Measurements from ENCODE around the gene NOC2L.

Gene NOC2L

GRCh38 chr1:983798-984475 is 24.9 kb upstream of the NOC2L start:
- Histone ChIP-seq H3K4me1 (ENCODE audit: control extremely low read depth in 1 of 4, control insufficient read depth in 4 of 4, insufficient read depth in 4 of 4, low read length in 3 of 4) (peaks cover 0 to 1% (median 0%) of the 10 kb centered on the region in 4 experiments), H3K27ac (ENCODE audit: insufficient read depth in 1 of 2, low read depth in 1 of 2, low read length in 2 of 2, poor library complexity in 1 of 2, severe bottlenecking in 2 of 2) (no peak overlapping the region), H3K9me3 (ENCODE audit: control extremely low read depth in 1 of 5, control insufficient read depth in 4 of 5, insufficient read depth in 2 of 5, low read depth in 1 of 5, low read length in 4 of 5) (no peaks in the 10 kb centered on the region), H3K27me3 (replicated peaks in 2 of 5; ENCODE audit: control insufficient read depth in 4 of 5, insufficient read depth in 5 of 5, low read length in 4 of 5) (peaks cover 0 to 52% (median 13%) of the 10 kb centered on the region in 5 experiments), H3K4me3 (ENCODE audit: control insufficient read depth in 1 of 7, extremely low read depth in 1 of 7, insufficient read depth in 4 of 7, low read depth in 2 of 7, low read length in 6 of 7) (no peak overlapping the region), H3K36me3 (ENCODE audit: control insufficient read depth in 4 of 4, insufficient read depth in 4 of 4, low read length in 3 of 4) (no peaks in the 10 kb centered on the region)
- POLR2A ChIA-PET: interaction anchor here (1.4 kb wide), 1 partner anchor 14 kb away, joined by 3 read pairs; no protein-coding TSS in a partner anchor
- DNase-seq: peak in 2 of 3 donors; percentile 40 to 50
- CTCF ChIA-PET: interaction anchor here (0.7 to 6.5 kb wide), 18 partner anchors 9 to 308 kb away, joined by 3 to 58 read pairs (median 5); partner anchors contain the start of genes AGRN and PLEKHN1
- 39% methylated on average over 15 of the region's 29 CpGs for WGBS (ENCODE audit: insufficient coverage)

- H3K9me3 ChIP-seq (ENCODE audit: control extremely low read depth in 1 of 5, control insufficient read depth in 4 of 5, insufficient read depth in 2 of 5, low read depth in 1 of 5, low read length in 4 of 5): no peaks in the 10 kb centered on the region
- H3K4me3 ChIP-seq (ENCODE audit: control insufficient read depth in 1 of 7, extremely low read depth in 1 of 7, insufficient read depth in 4 of 7, low read depth in 2 of 7, low read length in 6 of 7): no peak overlapping the region
- peaks cover 0 to 1% (median 0%) of the 10 kb centered on the region in 4 experiments for H3K4me1 ChIP-seq (ENCODE audit: control extremely low read depth in 1 of 4, control insufficient read depth in 4 of 4, insufficient read depth in 4 of 4, low read length in 3 of 4)
- DNase-seq: no peak
- CTCF ChIA-PET: interaction anchor here (1.2 to 6.5 kb wide), 11 partner anchors 10 to 267 kb away, joined by 4 to 58 read pairs (median 5); partner anchors contain the start of genes AGRN and PLEKHN1
- no peaks in the 10 kb centered on the region for H3K36me3 ChIP-seq (ENCODE audit: control insufficient read depth in 4 of 4, insufficient read depth in 4 of 4, low read length in 3 of 4)
- peaks cover 0 to 47% (median 10%) of the 10 kb centered on the region in 5 experiments for H3K27me3 ChIP-seq (replicated peaks in 2 of 5; ENCODE audit: control insufficient read depth in 4 of 5, insufficient read depth in 5 of 5, low read length in 4 of 5)
- 87% methylated on average over 43 of the region's 43 CpGs for WGBS (ENCODE audit: insufficient coverage)
- POLR2A ChIA-PET: interaction anchor here (1.4 kb wide), 1 partner anchor 15 kb away, joined by 3 read pairs; no protein-coding TSS in a partner anchor
- H3K27ac ChIP-seq (ENCODE audit: insufficient read depth in 1 of 2, low read depth in 1 of 2, low read length in 2 of 2, poor library complexity in 1 of 2, severe bottlenecking in 2 of 2): no peak overlapping the region
These were observed 23.8 kb upstream of the NOC2L start for GRCh38 chr1:982765-983436.

- H3K4me1 ChIP-seq (ENCODE audit: control extremely low read depth in 1 of 4, control insufficient read depth in 4 of 4, insufficient read depth in 4 of 4, low read length in 3 of 4): peaks cover 0 to 1% (median 0%) of the 10 kb centered on the region in 4 experiments
- no peaks in the 10 kb centered on the region for H3K9me3 ChIP-seq (ENCODE audit: control extremely low read depth in 1 of 5, control insufficient read depth in 4 of 5, insufficient read depth in 2 of 5, low read depth in 1 of 5, low read length in 4 of 5)
- H3K36me3 ChIP-seq (ENCODE audit: control insufficient read depth in 4 of 4, insufficient read depth in 4 of 4, low read length in 3 of 4): no peaks in the 10 kb centered on the region
- WGBS (ENCODE audit: insufficient coverage): 67% methylated on average over 28 of the region's 28 CpGs
- no peak for DNase-seq
- no peak within 1 kb of the TSS for H3K27ac ChIP-seq (ENCODE audit: insufficient read depth in 1 of 2, low read depth in 1 of 2, low read length in 2 of 2, poor library complexity in 1 of 2, severe bottlenecking in 2 of 2)
- no peak within 1 kb of the TSS for H3K4me3 ChIP-seq (ENCODE audit: control insufficient read depth in 1 of 7, extremely low read depth in 1 of 7, insufficient read depth in 4 of 7, low read depth in 2 of 7, low read length in 6 of 7)
- H3K27me3 ChIP-seq (replicated peaks in 2 of 5; ENCODE audit: control insufficient read depth in 4 of 5, insufficient read depth in 5 of 5, low read length in 4 of 5): peaks cover 0 to 47% (median 10%) of the 10 kb centered on the region in 5 experiments
- POLR2A ChIA-PET: interaction anchor here (0.9 kb wide), 1 partner anchor 13 kb away, joined by 3 read pairs; no protein-coding TSS in a partner anchor
- CTCF ChIA-PET: interaction anchor here (1.2 to 6.5 kb wide), 11 partner anchors 11 to 268 kb away, joined by 3 to 58 read pairs (median 5); partner anchors contain the start of genes AGRN, ISG15 and PLEKHN1
These were observed 23.0 kb upstream of the NOC2L start, which contains the start of gene PERM1 for GRCh38 chr1:981955-982558. TSS of gene PERM1 (minus strand) at chr1:982093. CDS start at chr1:981029, 1,064 bp downstream.

- Histone ChIP-seq H3K27ac (ENCODE audit: insufficient read depth in 1 of 2, low read depth in 1 of 2, low read length in 2 of 2, poor library complexity in 1 of 2, severe bottlenecking in 2 of 2) (no peak overlapping the region), H3K27me3 (replicated peaks in 2 of 5; ENCODE audit: control insufficient read depth in 4 of 5, insufficient read depth in 5 of 5, low read length in 4 of 5) (peaks cover 0 to 43% (median 10%) of the 10 kb centered on the region in 5 experiments), H3K36me3 (ENCODE audit: control insufficient read depth in 4 of 4, insufficient read depth in 4 of 4, low read length in 3 of 4) (no peaks in the 10 kb centered on the region), H3K9me3 (ENCODE audit: control extremely low read depth in 1 of 5, control insufficient read depth in 4 of 5, insufficient read depth in 2 of 5, low read depth in 1 of 5, low read length in 4 of 5) (no peaks in the 10 kb centered on the region), H3K4me1 (ENCODE audit: control extremely low read depth in 1 of 4, control insufficient read depth in 4 of 4, insufficient read depth in 4 of 4, low read length in 3 of 4) (peaks cover 0 to 1% (median 0%) of the 10 kb centered on the region in 4 experiments), H3K4me3 (ENCODE audit: control insufficient read depth in 1 of 7, extremely low read depth in 1 of 7, insufficient read depth in 4 of 7, low read depth in 2 of 7, low read length in 6 of 7) (no peak overlapping the region)
- WGBS (ENCODE audit: insufficient coverage): 92% methylated on average over 18 of the region's 21 CpGs
- DNase-seq: no peak
- CTCF ChIA-PET: interaction anchor here (1.2 to 6.5 kb wide), 7 partner anchors 11 to 81 kb away, joined by 3 to 58 read pairs (median 6); partner anchors contain the start of genes AGRN and ISG15
- POLR2A ChIA-PET: interaction anchor here (0.9 kb wide), 1 partner anchor 14 kb away, joined by 3 read pairs; no protein-coding TSS in a partner anchor
These were observed 22.5 kb upstream of the NOC2L start for GRCh38 chr1:981491-981954.

- Histone ChIP-seq H3K27ac (ENCODE audit: insufficient read depth in 1 of 2, low read depth in 1 of 2, low read length in 2 of 2, poor library complexity in 1 of 2, severe bottlenecking in 2 of 2) (no peak overlapping the region), H3K36me3 (ENCODE audit: control insufficient read depth in 4 of 4, insufficient read depth in 4 of 4, low read length in 3 of 4) (no peaks in the 10 kb centered on the region), H3K27me3 (replicated peaks in 2 of 5; ENCODE audit: control insufficient read depth in 4 of 5, insufficient read depth in 5 of 5, low read length in 4 of 5) (peaks cover 0 to 40% (median 9%) of the 10 kb centered on the region in 5 experiments), H3K4me1 (ENCODE audit: control extremely low read depth in 1 of 4, control insufficient read depth in 4 of 4, insufficient read depth in 4 of 4, low read length in 3 of 4) (peaks cover 0 to 8% (median 6%) of the 10 kb centered on the region in 4 experiments), H3K4me3 (ENCODE audit: control insufficient read depth in 1 of 7, extremely low read depth in 1 of 7, insufficient read depth in 4 of 7, low read depth in 2 of 7, low read length in 6 of 7) (no peak overlapping the region), H3K9me3 (ENCODE audit: control extremely low read depth in 1 of 5, control insufficient read depth in 4 of 5, insufficient read depth in 2 of 5, low read depth in 1 of 5, low read length in 4 of 5) (no peaks in the 10 kb centered on the region)
- DNase-seq: no peak
- ChIA-PET CTCF (interaction anchor here (0.9 to 6.5 kb wide), 8 partner anchors 12 to 82 kb away, joined by 3 to 58 read pairs (median 5); partner anchors contain the start of gene ISG15), POLR2A (interaction anchor here (0.9 kb wide), 1 partner anchor 14 kb away, joined by 3 read pairs; no protein-coding TSS in a partner anchor)
- WGBS (ENCODE audit: insufficient coverage): 86% methylated on average over 32 of the region's 35 CpGs
These were observed 21.7 kb upstream of the NOC2L start for GRCh38 chr1:980602-981395.

- POLR2A ChIA-PET: no interaction called here
- H3K27me3 ChIP-seq (replicated peaks in 2 of 5; ENCODE audit: control insufficient read depth in 4 of 5, insufficient read depth in 5 of 5, low read length in 4 of 5): peaks cover 0 to 40% (median 4%) of the 10 kb centered on the region in 5 experiments
- 92% methylated on average over 11 of the region's 13 CpGs for WGBS (ENCODE audit: insufficient coverage)
These were observed 21.1 kb upstream of the NOC2L start for GRCh38 chr1:980137-980571.

More at GRCh38 chr1:980137-980571, 21.1 kb upstream of the NOC2L start:
- Histone ChIP-seq H3K4me3 (ENCODE audit: control insufficient read depth in 1 of 7, extremely low read depth in 1 of 7, insufficient read depth in 4 of 7, low read depth in 2 of 7, low read length in 6 of 7) (no peak overlapping the region), H3K9me3 (ENCODE audit: control extremely low read depth in 1 of 5, control insufficient read depth in 4 of 5, insufficient read depth in 2 of 5, low read depth in 1 of 5, low read length in 4 of 5) (no peaks in the 10 kb centered on the region), H3K36me3 (ENCODE audit: control insufficient read depth in 4 of 4, insufficient read depth in 4 of 4, low read length in 3 of 4) (no peaks in the 10 kb centered on the region), H3K27ac (ENCODE audit: insufficient read depth in 1 of 2, low read depth in 1 of 2, low read length in 2 of 2, poor library complexity in 1 of 2, severe bottlenecking in 2 of 2) (no peak overlapping the region), H3K4me1 (ENCODE audit: control extremely low read depth in 1 of 4, control insufficient read depth in 4 of 4, insufficient read depth in 4 of 4, low read length in 3 of 4) (peaks cover 0 to 10% (median 7%) of the 10 kb centered on the region in 4 experiments)
- CTCF ChIA-PET: interaction anchor here (0.9 to 6.5 kb wide), 5 partner anchors 13 to 83 kb away, joined by 3 to 58 read pairs (median 5); no protein-coding TSS in a partner anchor
- DNase-seq: no peak

Data from common myeloid progenitor, CD34-positive (primary cell).